Mammary epithelial cell (primary cell): ENCODE data around the gene LRBA.

Experiments used
- EZH2 ChIP-seq: IDR thresholded peaks from 2 replicates; pipeline ENCODE4 v1.6.1; 2012; ENCODE audit warnings: low read length, inconsistent platforms, borderline replicate concordance
- TF ChIP-seq, protein P1 (sequence below), 2 donors: IDR thresholded peaks in 1 of 2; conservative IDR thresholded peaks in 1 of 2; 2 replicates each; pipeline ENCODE4 v1.5.1; 2011 to 2012; ENCODE audit warnings: inconsistent platforms in 2 of 2, low read length in 2 of 2, mild to moderate bottlenecking in 2 of 2, control low read depth in 1 of 2, low read depth in 1 of 2; ENCODE audit not compliant: insufficient read depth in 1 of 2; ENCODE audit errors: extremely low read depth in 1 of 2

DNA sequence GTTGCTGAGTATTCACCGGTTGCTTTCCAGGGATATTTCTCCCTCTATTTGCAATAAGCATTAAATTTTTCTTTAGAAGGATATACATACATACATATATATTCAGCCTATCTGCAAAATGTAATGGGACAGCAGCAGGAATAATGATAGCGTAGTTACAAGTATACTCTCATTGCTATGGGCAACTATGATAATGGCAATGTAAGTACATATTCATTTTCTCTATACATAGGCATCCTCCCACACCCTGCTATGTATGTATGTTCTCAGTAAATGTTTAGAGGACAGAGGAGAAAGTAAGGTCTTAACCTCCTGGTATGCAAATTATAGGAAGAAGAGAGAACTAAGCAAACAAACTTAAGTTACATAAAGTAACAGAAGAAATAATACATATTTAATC is 452.8 kb downstream of the LRBA start:
- TF ChIP-seq, protein P1, sequence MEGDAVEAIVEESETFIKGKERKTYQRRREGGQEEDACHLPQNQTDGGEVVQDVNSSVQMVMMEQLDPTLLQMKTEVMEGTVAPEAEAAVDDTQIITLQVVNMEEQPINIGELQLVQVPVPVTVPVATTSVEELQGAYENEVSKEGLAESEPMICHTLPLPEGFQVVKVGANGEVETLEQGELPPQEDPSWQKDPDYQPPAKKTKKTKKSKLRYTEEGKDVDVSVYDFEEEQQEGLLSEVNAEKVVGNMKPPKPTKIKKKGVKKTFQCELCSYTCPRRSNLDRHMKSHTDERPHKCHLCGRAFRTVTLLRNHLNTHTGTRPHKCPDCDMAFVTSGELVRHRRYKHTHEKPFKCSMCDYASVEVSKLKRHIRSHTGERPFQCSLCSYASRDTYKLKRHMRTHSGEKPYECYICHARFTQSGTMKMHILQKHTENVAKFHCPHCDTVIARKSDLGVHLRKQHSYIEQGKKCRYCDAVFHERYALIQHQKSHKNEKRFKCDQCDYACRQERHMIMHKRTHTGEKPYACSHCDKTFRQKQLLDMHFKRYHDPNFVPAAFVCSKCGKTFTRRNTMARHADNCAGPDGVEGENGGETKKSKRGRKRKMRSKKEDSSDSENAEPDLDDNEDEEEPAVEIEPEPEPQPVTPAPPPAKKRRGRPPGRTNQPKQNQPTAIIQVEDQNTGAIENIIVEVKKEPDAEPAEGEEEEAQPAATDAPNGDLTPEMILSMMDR (conservative IDR thresholded peaks at IDR 0.05 in 1 of 2, IDR thresholded peaks at IDR 0.05 in 1 of 2; ENCODE audit: extremely low read depth in 1 of 2, insufficient read depth in 1 of 2, low read depth in 1 of 2, low read length in 2 of 2) = no peak
- no peak for TF ChIP-seq EZH2
